B cell (primary cell): ENCODE results near the gene CPNE4. TPM values are rescaled to one million over a fixed set of nuclear protein-coding genes. Genes with fewer than 3 reads are reported as not detected.

Experiments
- ATAC-seq: fragments of 200-7000 bp; cut with Tn5 transposase; one replicate; pipeline ENCODE4 v1.10.0; 2021; ENCODE audit warnings: low read depth, mild to moderate bottlenecking, moderate number of reproducible peaks, moderate library complexity
- CTCF ChIA-PET: fragments of 350-600 bp; sonication (Branson Sonifier 250); formaldehyde crosslinking; loops from one replicate; lab custom pipeline; 2021; ENCODE audit warnings: antibody characterized with exemption, inconsistent platforms; lab: Charles Lee
- POLR2A ChIA-PET: fragments of 350-600 bp; sonication (Branson Sonifier 250); formaldehyde crosslinking; loops from one replicate; lab custom pipeline; 2021; ENCODE audit warnings: antibody characterized with exemption; lab: Charles Lee
- DNase-seq: peaks from one replicate; pipeline ENCODE4 v3.0.0; 2013
- H2AFZ ChIP-seq: 2 replicates; pipeline ENCODE4 v1.6.1; 2012; ENCODE audit warnings: mild to moderate bottlenecking, low read depth, low read length; ENCODE audit not compliant: insufficient read depth, poor library complexity, severe bottlenecking
- H3K27ac ChIP-seq, 2 donors: 1 replicate in 1 of 2; 2 replicates in 1 of 2; pipeline ENCODE4 v1.5.1; 2012 to 2013; ENCODE audit warnings: low read length in 2 of 2, mild to moderate bottlenecking in 2 of 2, moderate library complexity in 1 of 2
- H3K27me3 ChIP-seq, 4 experiments: fragments of 200-600 bp in 1 of 4; sonication (generic) in 1 of 4; replicated peaks in 1 of 4; 1 replicate in 2 of 4; 2 replicates in 2 of 4; pipeline versions ENCODE4 v1.6.1 to v1.7.0; 2013 to 2016; ENCODE audit warnings: low read length in 3 of 4, mild to moderate bottlenecking in 2 of 4, mixed read lengths in 1 of 4, moderate library complexity in 1 of 4; ENCODE audit not compliant: insufficient read depth in 4 of 4, control insufficient read depth in 3 of 4; ENCODE audit errors: control extremely low read depth in 1 of 4
- H3K36me3 ChIP-seq, 2 experiments: replicated peaks in 1 of 2; 1 replicate in 1 of 2; 2 replicates in 1 of 2; pipeline versions ENCODE4 v1.6.1 to v1.7.1; 2013; ENCODE audit warnings: low read length in 1 of 2; ENCODE audit not compliant: insufficient read depth in 2 of 2, control insufficient read depth in 1 of 2; ENCODE audit errors: control extremely low read depth in 1 of 2, extremely low read depth in 1 of 2
- H3K4me1 ChIP-seq, 2 donors: fragments of 200-600 bp in 1 of 2; sonication (generic) in 1 of 2; 1 replicate in 1 of 2; 2 replicates in 1 of 2; pipeline versions ENCODE4 v1.5.1 to v1.6.1; 2013 to 2017; ENCODE audit warnings: low read length in 2 of 2; ENCODE audit not compliant: control insufficient read depth in 2 of 2, insufficient read depth in 2 of 2
- H3K4me2 ChIP-seq: replicated peaks from 2 replicates; pipeline ENCODE3; 2012; ENCODE audit warnings: mild to moderate bottlenecking, low read depth, low read length; ENCODE audit not compliant: poor library complexity, severe bottlenecking
- H3K4me3 ChIP-seq, 5 experiments: fragments of 200-600 bp in 1 of 5; sonication (generic) in 1 of 5; 1 replicate in 3 of 5; 2 replicates in 2 of 5; pipeline versions ENCODE4 v1.5.1 to v1.7.0; 2011 to 2016; ENCODE audit warnings: low read length in 4 of 5, mild to moderate bottlenecking in 4 of 5, low read depth in 2 of 5, control low read depth in 1 of 5, moderate library complexity in 1 of 5; ENCODE audit not compliant: insufficient read depth in 1 of 5; ENCODE audit errors: control extremely low read depth in 1 of 5, extremely low read depth in 1 of 5
- H3K79me2 ChIP-seq: fragments of 200-600 bp; sonication (generic); one replicate; pipeline ENCODE4 v1.6.0; 2016; ENCODE audit warnings: low read length; ENCODE audit not compliant: control insufficient read depth, insufficient read depth
- H3K9ac ChIP-seq: fragments of 200-600 bp; sonication (generic); 2 replicates; pipeline ENCODE4 v1.6.1; 2017; ENCODE audit warnings: mild to moderate bottlenecking, low read length, moderate library complexity
- H3K9me3 ChIP-seq, 3 donors: one replicate each; pipeline versions ENCODE4 v1.6.1 to v1.7.1; 2013; ENCODE audit warnings: low read length in 2 of 3; ENCODE audit not compliant: control insufficient read depth in 2 of 3, insufficient read depth in 1 of 3; ENCODE audit errors: control extremely low read depth in 1 of 3
- H4K20me1 ChIP-seq: 2 replicates; pipeline ENCODE4 v1.6.0; 2012; ENCODE audit warnings: mild to moderate bottlenecking, low read length; ENCODE audit not compliant: insufficient read depth, control insufficient read depth, poor library complexity, severe bottlenecking
- H3K27ac Mint-ChIP-seq: one replicate; pipeline ENCODE4 v1.8.0; 2021; ENCODE audit warnings: mixed read lengths
- H3K27me3 Mint-ChIP-seq: one replicate; pipeline ENCODE4 v1.8.0; 2021; ENCODE audit warnings: mixed read lengths
- H3K4me1 Mint-ChIP-seq: one replicate; pipeline ENCODE4 v1.8.0; 2021; ENCODE audit warnings: mixed read lengths
- H3K4me3 Mint-ChIP-seq: one replicate; pipeline ENCODE4 v1.8.0; 2021; ENCODE audit warnings: mixed read lengths
- H3K9me3 Mint-ChIP-seq: one replicate; pipeline ENCODE4 v1.8.0; 2022; ENCODE audit warnings: mixed read lengths; ENCODE audit not compliant: insufficient read depth
- CTCF ChIP-seq: fragments of 200-600 bp; IDR thresholded peaks from one replicate; pipeline ENCODE4 v1.8.0; 2022; ENCODE audit warnings: antibody characterized with exemption, mild to moderate bottlenecking
- EZH2 ChIP-seq: IDR thresholded peaks from 2 replicates; pipeline ENCODE4 v1.6.1; 2012; ENCODE audit warnings: borderline replicate concordance, low read depth, mild to moderate bottlenecking, moderate library complexity, low read length; ENCODE audit not compliant: insufficient read depth, poor library complexity, severe bottlenecking
- WGBS: methylation state at CpG from one replicate; pipeline ENCODE4 v1.1.5; 2013; ENCODE audit warnings: missing lambda C conversion rate; ENCODE audit not compliant: insufficient coverage; 5-methylcytosine and 5-hydroxymethylcytosine counted together
- intact Hi-C: fragments of 100-400 bp; cut with micrococcal nuclease; formaldehyde crosslinking; loops from one replicate; pipeline ENCODE4 v1.10.0; 2022
- polyA plus RNA-seq: library from polyadenylated mRNA; depleted of rRNA; stranded (reverse); fragments of >200 nt; gene quantifications from 2 replicates; pipeline ENCODE4 v1.2.3, GENCODE V29; 2012
- total RNA-seq, 2 donors: library from RNA; stranded (reverse); fragments of 120-200 nt in 1 of 2; gene quantifications; 1 replicate in 1 of 2; 2 replicates in 1 of 2; pipeline versions ENCODE4 v1.2.3 to v1.2.4, GENCODE V29; 2013 to 2022

CPNE4 gene
- total and polyA plus RNA-seq, 2 donors (not counting 1 experiment from before 2014, with no cell fraction given), result not detected

- Histone ChIP-seq H3K4me2 (no peak overlapping the region), H4K20me1 (no peaks in the 10 kb centered on the region), H3K79me2 (no peaks in the 10 kb centered on the region), H3K27ac (no peak overlapping the region), H3K27me3 (no peaks in the 10 kb centered on the region), H3K4me3 (no peak overlapping the region), H3K9me3 (peaks cover 0 to 2% (median 0%) of the 10 kb centered on the region in 3 donors), H3K36me3 (no peaks in the 10 kb centered on the region), H3K4me1 (no peaks in the 10 kb centered on the region), H2AFZ (no peak overlapping the region), H3K9ac (no peak overlapping the region)
- ChIA-PET CTCF (no interaction called here), POLR2A (no interaction called here)
- DNase-seq (no peak), ATAC-seq (no peak)
- TF ChIP-seq EZH2, result no peak
- TF ChIP-seq CTCF, result no peak
- H3K27me3 Mint-ChIP-seq, result no peaks in the 10 kb centered on the region
- no peak overlapping the region for H3K4me3 Mint-ChIP-seq
- intact Hi-C loops, result no loop called here
- 72% methylated on average over 4 of the region's 6 CpGs for WGBS
- no peak overlapping the region for H3K27ac Mint-ChIP-seq
- no peaks in the 10 kb centered on the region for H3K9me3 Mint-ChIP-seq
- H3K4me1 Mint-ChIP-seq, result no peaks in the 10 kb centered on the region
Observed at GRCh38 chr3:131975047-131975446, 59.8 kb downstream of the CPNE4 start.

GRCh38 chr3:131973731-131974130 is 61.1 kb downstream of the CPNE4 start:
- POLR2A ChIA-PET, result no interaction called here
- H4K20me1 ChIP-seq, result no peaks in the 10 kb centered on the region
- no peaks in the 10 kb centered on the region for H3K27me3 ChIP-seq
- no peak overlapping the region for H3K27ac ChIP-seq
- intact Hi-C loops, result no loop called here
- DNase-seq (no peak), ATAC-seq (no peak)
- Mint-ChIP-seq H3K27me3 (no peaks in the 10 kb centered on the region), H3K27ac (no peak overlapping the region), H3K4me3 (no peak overlapping the region), H3K9me3 (no peaks in the 10 kb centered on the region), H3K4me1 (no peaks in the 10 kb centered on the region)
- no peak overlapping the region for H2AFZ ChIP-seq
- no peaks in the 10 kb centered on the region for H3K36me3 ChIP-seq
- WGBS, result no CpG with 5 or more reads among the region's 4 CpGs
- H3K4me2 ChIP-seq, result no peak overlapping the region
- H3K9ac ChIP-seq, result no peak overlapping the region
- H3K4me3 ChIP-seq, result no peak overlapping the region
- CTCF ChIA-PET, result no interaction called here
- no peak for TF ChIP-seq EZH2
- no peak for TF ChIP-seq CTCF
- H3K4me1 ChIP-seq, result no peaks in the 10 kb centered on the region
- H3K79me2 ChIP-seq, result no peaks in the 10 kb centered on the region
- H3K9me3 ChIP-seq, result peaks cover 0 to 2% (median 0%) of the 10 kb centered on the region in 3 donors
